Activated CD4-positive, CD25-positive, alpha-beta regulatory T cell (primary cell): ENCODE measurements around the gene ITPRID1.

Experiments used
- DNase-seq, 4 experiments: peaks; one replicate each; lab custom pipeline; 2025; lab: John Stamatoyannopoulos, UW

ITPRID1 gene

GRCh38 chr7:31633894-31634494 is 120.1 kb downstream of the ITPRID1 start:
- no peak for DNase-seq

GRCh38 chr7:31640381-31640780 is 126.5 kb downstream of the ITPRID1 start:
- no peak for DNase-seq

- DNase-seq: no peak
These were observed 128.8 kb downstream of the ITPRID1 start for GRCh38 chr7:31642681-31643115.

GRCh38 chr7:31646942-31647341 is 133.1 kb downstream of the ITPRID1 start:
- DNase-seq: no peak

GRCh38 chr7:31647511-31647910 is 133.6 kb downstream of the ITPRID1 start:
- no peak for DNase-seq

- DNase-seq: no peak
These were observed 134.4 kb downstream of the ITPRID1 start for GRCh38 chr7:31648288-31648687.

GRCh38 chr7:31648880-31649279 is 135.0 kb downstream of the ITPRID1 start:
- no peak for DNase-seq

GRCh38 chr7:31651234-31652062 is 137.6 kb downstream of the ITPRID1 start:
- DNase-seq: no peak

- DNase-seq: no peak
These were observed 138.1 kb downstream of the ITPRID1 start for GRCh38 chr7:31652063-31652326.

GRCh38 chr7:31663072-31663471 is 149.2 kb downstream of the ITPRID1 start:
- DNase-seq: no peak

GRCh38 chr7:31664890-31665289 is 151.0 kb downstream of the ITPRID1 start:
- no peak for DNase-seq

- no peak for DNase-seq
These were observed 151.7 kb downstream of the ITPRID1 start for GRCh38 chr7:31665546-31665945.

GRCh38 chr7:31669461-31669860 is 155.6 kb downstream of the ITPRID1 start:
- no peak for DNase-seq

GRCh38 chr7:31679574-31680305 is 165.8 kb downstream of the ITPRID1 start:
- DNase-seq: no peak

GRCh38 chr7:31683445-31684225 is 169.7 kb downstream of the ITPRID1 start:
- DNase-seq: no peak

GRCh38 chr7:31687024-31687748 is 173.3 kb downstream of the ITPRID1 start, which contains the start of gene PPP1R17:
PPP1R17 (plus strand) TSS chr7:31687215; CDS start chr7:31692442, 5,227 bp downstream.
- no peak for DNase-seq

- DNase-seq: no peak
These were observed 174.5 kb downstream of the ITPRID1 start for GRCh38 chr7:31688372-31688771.

- DNase-seq: no peak
These were observed 175.1 kb downstream of the ITPRID1 start for GRCh38 chr7:31688996-31689395.

- DNase-seq: no peak
These were observed 177.0 kb downstream of the ITPRID1 start for GRCh38 chr7:31690935-31691334.

- DNase-seq: no peak
These were observed 178.6 kb downstream of the ITPRID1 start for GRCh38 chr7:31692451-31692850.

GRCh38 chr7:31692871-31693270 is 179.0 kb downstream of the ITPRID1 start:
- DNase-seq: no peak
